ENCODE measurements around the gene MRPL48.

GRCh38 chr11:73757598-73757997, 30.1 kb upstream of the MRPL48 start:
- TF ChIP-seq CTCF (IDR thresholded peaks at IDR 0.05) (no peak), POLR2A (IDR thresholded peaks at IDR 0.05) (no peak)

Data from body of pancreas (tissue), 4 donors.